HG03469 (cell line): ENCODE results near the gene PRKCQ.
A peak's percentile ranks its signal among the peaks of the same experiment; 100 is the strongest.
"Not testable (repeated sequence)": the region's sequence is repeated elsewhere in the genome, so short reads cannot be mapped to it uniquely, and the experiment has no call there.

Experiments
- ATAC-seq: cut with Tn5 transposase; IDR thresholded peaks from one replicate; pipeline ENCODE4 v1.9.1; 2021; ENCODE audit warnings: mild to moderate bottlenecking, moderate library complexity, moderate number of reproducible peaks; ENCODE audit not compliant: unreplicated experiment

Gene PRKCQ

GRCh38 chr10:6494936-6495592 lies 85.0 kb downstream of the PRKCQ start:
- ATAC-seq: no peak

- no peak for ATAC-seq
Observed at GRCh38 chr10:6494442-6494819, 85.6 kb downstream of the PRKCQ start.

GRCh38 chr10:6493521-6494441 lies 86.3 kb downstream of the PRKCQ start:
- no peak for ATAC-seq

GRCh38 chr10:6492896-6493295 lies 87.2 kb downstream of the PRKCQ start:
- no peak for ATAC-seq

- no peak for ATAC-seq
Observed at GRCh38 chr10:6491841-6492609, 88.1 kb downstream of the PRKCQ start.

GRCh38 chr10:6490614-6491013 lies 89.5 kb downstream of the PRKCQ start:
- ATAC-seq: no peak

- no peak for ATAC-seq
Observed at GRCh38 chr10:6487920-6488319, 92.2 kb downstream of the PRKCQ start.

GRCh38 chr10:6486309-6486708 lies 93.8 kb downstream of the PRKCQ start:
- no peak for ATAC-seq

- no peak for ATAC-seq
Observed at GRCh38 chr10:6482737-6483357, 97.2 kb downstream of the PRKCQ start.

GRCh38 chr10:6478722-6479121 lies 101.4 kb downstream of the PRKCQ start:
- ATAC-seq: no peak

GRCh38 chr10:6476989-6477388 lies 103.1 kb downstream of the PRKCQ start:
- ATAC-seq: no peak

- ATAC-seq: no peak
Observed at GRCh38 chr10:6474871-6475270, 105.2 kb downstream of the PRKCQ start.

GRCh38 chr10:6473901-6474370 lies 106.1 kb downstream of the PRKCQ start:
- ATAC-seq: peak; percentile 69

GRCh38 chr10:6473430-6473829 lies 106.6 kb downstream of the PRKCQ start:
- ATAC-seq: no peak

- not testable (repeated sequence) for ATAC-seq
Observed at GRCh38 chr10:6472710-6473005, 107.4 kb downstream of the PRKCQ start.

GRCh38 chr10:6470894-6471618 lies 109.0 kb downstream of the PRKCQ start:
- no peak for ATAC-seq

GRCh38 chr10:6469661-6470060 lies 110.4 kb downstream of the PRKCQ start:
- ATAC-seq: no peak

- ATAC-seq: no peak
Observed at GRCh38 chr10:6465854-6466601, 114.0 kb downstream of the PRKCQ start.

- ATAC-seq: no peak
Observed at GRCh38 chr10:6465437-6465836, 114.6 kb downstream of the PRKCQ start.
